Neural crest cell (in vitro differentiated cells): ENCODE measurements around the gene PADI3. TPM values are rescaled to one million over a fixed set of nuclear protein-coding genes. Genes with fewer than 3 reads are reported as not detected.

Source experiments
- DNase-seq: peaks from one replicate; pipeline ENCODE4 v3.0.0; 2021; ENCODE audit warnings: low read depth, mixed read lengths, low spot score
- H3K27ac Mint-ChIP-seq: one replicate; pipeline ENCODE4 v1.8.0; 2021; ENCODE audit warnings: mild to moderate bottlenecking, mixed read lengths; ENCODE audit not compliant: unreplicated experiment
- H3K27me3 Mint-ChIP-seq: 2 replicates; pipeline ENCODE4 v1.8.0; 2021; ENCODE audit warnings: low read depth, mild to moderate bottlenecking, mixed read lengths
- H3K36me3 Mint-ChIP-seq: 2 replicates; pipeline ENCODE4 v1.8.0; 2021; ENCODE audit warnings: low read depth, mild to moderate bottlenecking, mixed read lengths
- H3K4me1 Mint-ChIP-seq: 2 replicates; pipeline ENCODE4 v1.8.0; 2021; ENCODE audit warnings: mixed read lengths
- H3K4me3 Mint-ChIP-seq: one replicate; pipeline ENCODE4 v1.8.0; 2021; ENCODE audit warnings: mild to moderate bottlenecking, mixed read lengths
- H3K9me3 Mint-ChIP-seq: 2 replicates; pipeline ENCODE4 v1.8.0; 2021; ENCODE audit warnings: mixed read lengths
- total RNA-seq: library from RNA; stranded (reverse); gene quantifications from 2 replicates; pipeline ENCODE4 v1.2.1, GENCODE V29; 2021
- TF ChIP-seq, protein P1 (sequence below): fragments of 200-600 bp; sonication (generic); conservative IDR thresholded peaks from 2 replicates; pipeline ENCODE4 v1.5.0; 2021; ENCODE audit warnings: antibody characterized with exemption, mild to moderate bottlenecking

PADI3 gene
- total RNA-seq, 1 donor from 2014 or later, result not detected

GRCh38 chr1:17207966-17208418 is 40.9 kb upstream of the PADI3 start:
- DNase-seq, result no peak
- TF ChIP-seq, protein P1, sequence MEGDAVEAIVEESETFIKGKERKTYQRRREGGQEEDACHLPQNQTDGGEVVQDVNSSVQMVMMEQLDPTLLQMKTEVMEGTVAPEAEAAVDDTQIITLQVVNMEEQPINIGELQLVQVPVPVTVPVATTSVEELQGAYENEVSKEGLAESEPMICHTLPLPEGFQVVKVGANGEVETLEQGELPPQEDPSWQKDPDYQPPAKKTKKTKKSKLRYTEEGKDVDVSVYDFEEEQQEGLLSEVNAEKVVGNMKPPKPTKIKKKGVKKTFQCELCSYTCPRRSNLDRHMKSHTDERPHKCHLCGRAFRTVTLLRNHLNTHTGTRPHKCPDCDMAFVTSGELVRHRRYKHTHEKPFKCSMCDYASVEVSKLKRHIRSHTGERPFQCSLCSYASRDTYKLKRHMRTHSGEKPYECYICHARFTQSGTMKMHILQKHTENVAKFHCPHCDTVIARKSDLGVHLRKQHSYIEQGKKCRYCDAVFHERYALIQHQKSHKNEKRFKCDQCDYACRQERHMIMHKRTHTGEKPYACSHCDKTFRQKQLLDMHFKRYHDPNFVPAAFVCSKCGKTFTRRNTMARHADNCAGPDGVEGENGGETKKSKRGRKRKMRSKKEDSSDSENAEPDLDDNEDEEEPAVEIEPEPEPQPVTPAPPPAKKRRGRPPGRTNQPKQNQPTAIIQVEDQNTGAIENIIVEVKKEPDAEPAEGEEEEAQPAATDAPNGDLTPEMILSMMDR, result no peak
- Mint-ChIP-seq H3K4me3 (no peak overlapping the region), H3K27ac (no peak overlapping the region), H3K36me3 (no peaks in the 10 kb centered on the region), H3K27me3 (peaks cover 16% of the 10 kb centered on the region), H3K9me3 (no peaks in the 10 kb centered on the region), H3K4me1 (peaks cover 16% of the 10 kb centered on the region)

GRCh38 chr1:17208546-17208945 is 40.4 kb upstream of the PADI3 start:
- H3K9me3 Mint-ChIP-seq, result no peaks in the 10 kb centered on the region
- H3K27me3 Mint-ChIP-seq, result peaks cover 12% of the 10 kb centered on the region
- TF ChIP-seq, protein P1, result no peak
- no peak for DNase-seq
- no peak overlapping the region for H3K27ac Mint-ChIP-seq
- no peaks in the 10 kb centered on the region for H3K36me3 Mint-ChIP-seq
- H3K4me3 Mint-ChIP-seq, result no peak overlapping the region
- peaks cover 22% of the 10 kb centered on the region for H3K4me1 Mint-ChIP-seq

DNA sequence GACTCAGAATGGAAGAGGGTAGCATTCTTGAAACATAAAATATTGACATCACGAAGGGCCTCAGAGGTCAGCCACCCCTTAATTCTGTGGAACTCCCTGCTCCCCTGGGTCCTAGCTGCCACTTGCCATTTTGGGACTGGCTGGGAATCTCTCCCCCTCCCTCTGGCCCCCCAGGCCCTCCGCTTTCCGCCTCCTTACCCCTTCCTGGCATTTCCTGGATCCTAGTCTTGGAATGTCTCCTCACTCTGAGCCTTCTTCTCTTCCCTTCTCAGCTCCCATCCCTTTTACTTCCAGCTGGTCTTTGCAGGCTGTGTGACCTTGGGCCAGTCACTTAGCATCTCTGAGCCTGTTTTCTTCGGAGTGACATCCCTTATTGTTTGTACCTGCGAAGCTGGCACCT is 39.5 kb upstream of the PADI3 start:
- no peak for DNase-seq
- no peak overlapping the region for H3K27ac Mint-ChIP-seq
- H3K36me3 Mint-ChIP-seq, result no peaks in the 10 kb centered on the region
- peaks cover 4% of the 10 kb centered on the region for H3K27me3 Mint-ChIP-seq
- TF ChIP-seq, protein P1, result no peak
- H3K4me1 Mint-ChIP-seq, result peaks cover 22% of the 10 kb centered on the region
- no peaks in the 10 kb centered on the region for H3K9me3 Mint-ChIP-seq
- no peak overlapping the region for H3K4me3 Mint-ChIP-seq

- Mint-ChIP-seq H3K27ac (no peak overlapping the region), H3K9me3 (no peaks in the 10 kb centered on the region), H3K4me3 (no peak overlapping the region), H3K4me1 (peaks cover 22% of the 10 kb centered on the region), H3K36me3 (no peaks in the 10 kb centered on the region), H3K27me3 (peaks cover under 1% of the 10 kb centered on the region)
- TF ChIP-seq, protein P1, result no peak
- no peak for DNase-seq
Observed at GRCh38 chr1:17210176-17210575, 38.7 kb upstream of the PADI3 start.

DNA sequence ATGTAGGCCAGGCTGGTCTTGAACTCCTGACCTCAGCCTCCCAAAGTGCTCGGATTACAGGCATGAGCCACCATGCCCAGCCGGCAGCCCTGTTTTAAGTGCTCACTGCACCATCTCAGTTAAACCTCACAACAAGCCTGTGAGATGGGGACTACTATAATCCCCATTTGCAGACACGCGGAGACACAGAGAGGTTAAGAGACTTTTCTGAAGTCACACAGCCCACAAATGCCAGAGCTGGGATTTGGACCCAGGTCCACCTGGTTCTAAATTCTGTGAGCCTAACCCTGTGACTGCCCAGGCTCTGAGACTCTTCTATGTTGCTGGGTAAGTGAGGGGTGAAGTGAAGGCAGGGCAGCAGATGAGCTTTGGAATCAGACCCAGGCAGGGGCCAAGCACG is 37.5 kb upstream of the PADI3 start:
- TF ChIP-seq, protein P1, result no peak
- Mint-ChIP-seq H3K4me1 (peaks cover 22% of the 10 kb centered on the region), H3K4me3 (no peak overlapping the region), H3K27ac (no peak overlapping the region), H3K36me3 (no peaks in the 10 kb centered on the region), H3K27me3 (peaks cover 9% of the 10 kb centered on the region), H3K9me3 (no peaks in the 10 kb centered on the region)
- no peak for DNase-seq

- H3K27me3 Mint-ChIP-seq, result peaks cover 10% of the 10 kb centered on the region
- DNase-seq, result no peak
- no peak overlapping the region for H3K4me3 Mint-ChIP-seq
- no peaks in the 10 kb centered on the region for H3K36me3 Mint-ChIP-seq
- H3K9me3 Mint-ChIP-seq, result no peaks in the 10 kb centered on the region
- H3K27ac Mint-ChIP-seq, result no peak overlapping the region
- peaks cover 22% of the 10 kb centered on the region for H3K4me1 Mint-ChIP-seq
- TF ChIP-seq, protein P1, result no peak
Observed at GRCh38 chr1:17212009-17212408, 36.9 kb upstream of the PADI3 start.
